Right ventricle myocardium superior (tissue), 1 donor: ENCODE measurements around the gene LRRN4CL. TPM values are rescaled to one million over a fixed set of nuclear protein-coding genes. Genes with fewer than 3 reads are reported as not detected.
"Not testable (repeated sequence)": the region's sequence is repeated elsewhere in the genome, so short reads cannot be mapped to it uniquely, and the experiment has no call there.

Experiments used
- ATAC-seq: fragments of 200-7000 bp; cut with Tn5 transposase; one replicate; pipeline ENCODE4 v1.9.1; 2020; ENCODE audit warnings: mild to moderate bottlenecking; ENCODE audit not compliant: poor library complexity
- DNase-seq: peaks from one replicate; pipeline ENCODE4 v3.0.0-alpha.2; 2020
- intact Hi-C: fragments of 100-400 bp; cut with DNase I; formaldehyde crosslinking; loops from one replicate; pipeline ENCODE4 v1.11.2; 2022
- total RNA-seq: library from RNA; stranded (reverse); fragmentation: NEBNext Ultra II Directional; extraction: Animal tissue kit (Norgen Biotek cat#: 25700); gene quantifications from one replicate; pipeline ENCODE4 v1.2.1, GENCODE V29; 2021
- donor health status: DM: no; HTN: yes; CAD: no; lungs with severe emphysema.

LRRN4CL gene
- total RNA-seq, 1 donor from 2014 or later: 3.8 TPM

DNA sequence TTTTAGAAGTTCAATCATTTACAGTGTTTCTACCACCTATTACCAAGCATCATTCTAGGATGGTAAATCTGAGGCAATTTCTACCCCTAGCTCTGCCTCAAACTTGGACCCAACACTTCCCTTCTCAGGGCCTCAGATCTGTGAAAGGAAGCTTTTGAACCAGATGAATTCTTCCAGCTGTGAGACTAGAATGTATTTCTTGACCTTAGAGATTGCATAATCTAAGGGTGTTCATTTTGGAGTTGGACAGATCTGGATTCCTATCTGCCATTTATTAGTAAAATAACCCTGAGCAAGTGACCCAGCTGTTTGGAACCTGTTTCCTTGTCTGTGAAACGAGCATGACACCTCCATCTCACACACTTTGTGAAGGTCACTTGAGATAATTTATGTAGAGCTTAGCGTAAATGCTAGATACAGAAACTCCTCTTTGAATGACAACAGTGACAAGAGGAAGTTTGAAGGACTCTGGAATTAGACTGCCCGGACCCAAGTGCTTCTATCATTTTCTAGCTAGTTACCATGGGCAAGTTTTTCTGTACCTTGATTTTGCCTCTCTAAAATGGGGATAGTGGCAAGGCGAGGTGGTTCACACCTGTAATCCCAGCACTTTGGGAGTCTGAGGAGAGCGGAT is 32.4 kb downstream of the LRRN4CL start:
- ATAC-seq (no peak), DNase-seq (no peak)
- intact Hi-C loops: no loop called here

DNA sequence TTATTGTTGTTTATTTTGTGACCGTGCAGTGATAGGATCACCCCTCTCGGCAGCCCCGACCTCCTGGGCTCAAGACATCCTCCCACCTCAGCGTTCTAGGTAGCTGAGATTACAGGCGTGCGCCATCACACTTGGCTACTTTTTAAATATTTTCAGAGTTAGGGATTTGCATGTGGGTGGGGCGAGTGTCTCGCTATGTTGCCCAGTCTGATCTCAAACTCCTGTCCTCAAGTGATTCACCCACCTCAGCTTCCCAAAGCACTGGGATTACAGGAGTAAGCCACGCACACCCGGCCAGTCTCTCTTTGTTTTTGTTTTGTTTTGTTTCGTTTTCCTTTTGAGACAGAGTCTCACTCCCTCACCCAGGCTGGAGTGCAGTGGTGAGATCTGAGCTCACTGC is 35.0 kb downstream of the LRRN4CL start:
- no peak for DNase-seq
- intact Hi-C loops: no loop called here
- ATAC-seq: no peak

GRCh38 chr11:62652161-62653006 is 36.9 kb downstream of the LRRN4CL start:
- DNase-seq: no peak
- intact Hi-C loops: no loop called here
- no peak for ATAC-seq

DNA sequence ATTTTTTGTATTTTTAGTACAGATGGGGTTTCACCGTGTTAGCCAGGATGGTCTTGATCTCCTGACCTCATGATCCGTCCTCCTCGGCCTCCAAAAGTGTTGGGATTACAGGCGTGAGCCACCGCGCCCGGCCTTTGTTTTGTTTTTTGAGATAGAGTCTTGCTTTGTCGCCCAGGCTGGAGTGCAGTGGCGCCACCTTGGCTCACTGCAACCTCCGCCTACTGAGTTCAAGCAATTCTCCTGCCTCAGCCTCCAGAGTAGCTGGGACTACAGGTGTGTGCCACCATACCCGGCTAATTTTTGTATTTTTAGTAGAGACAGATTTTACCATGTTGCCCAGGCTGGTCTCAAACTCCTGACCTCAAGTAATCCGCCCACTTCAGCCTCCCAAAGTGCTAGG is 39.0 kb downstream of the LRRN4CL start:
- intact Hi-C loops, ATAC-seq, DNase-seq: not testable (repeated sequence)

DNA sequence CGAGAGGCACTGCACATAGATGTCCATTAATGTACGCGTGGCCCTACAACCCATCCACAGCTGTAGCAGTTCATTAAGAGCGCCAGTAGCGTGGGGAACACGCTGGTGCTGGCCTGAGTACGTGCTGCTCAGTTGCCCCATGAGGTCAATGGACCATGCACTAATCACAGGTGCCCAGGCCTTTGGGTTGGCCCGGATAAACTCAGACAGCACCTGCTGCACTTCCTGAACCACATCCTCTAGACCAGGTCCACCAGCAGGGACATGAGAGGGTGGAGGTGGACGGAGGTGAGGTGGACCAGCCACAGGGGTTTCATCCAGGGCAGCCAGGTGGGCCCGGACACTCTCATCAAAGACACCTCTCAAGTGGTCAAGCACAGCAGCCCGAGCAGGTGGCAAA is 39.8 kb downstream of the LRRN4CL start:
- DNase-seq (no peak), ATAC-seq (no peak)
- intact Hi-C loops: no loop called here

DNA sequence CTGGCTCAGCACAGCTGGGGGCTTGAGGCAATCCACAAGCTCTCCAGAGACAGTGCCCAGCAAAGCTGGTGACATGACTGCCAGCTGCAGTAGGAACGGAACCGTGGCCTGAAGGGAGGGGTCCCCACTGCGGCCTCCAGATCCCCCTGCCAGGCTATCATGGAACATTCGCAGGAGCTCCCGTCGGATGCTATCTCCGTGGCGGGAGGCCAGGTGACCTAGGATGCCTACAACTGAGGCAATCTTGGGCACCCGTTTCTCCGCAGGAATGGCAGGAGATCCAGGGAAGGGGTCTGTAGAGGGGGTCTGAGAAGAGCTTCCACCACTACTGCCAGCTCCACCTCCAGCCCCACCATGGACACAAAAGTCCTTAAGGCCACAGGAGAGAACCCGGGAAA is 40.4 kb downstream of the LRRN4CL start:
- intact Hi-C loops: no loop called here

GRCh38 chr11:62648185-62648966 is 41.0 kb downstream of the LRRN4CL start:
- no peak for ATAC-seq
- DNase-seq: no peak
- intact Hi-C loops: no loop called here

More for the DNA sequence above, 40.4 kb downstream of the LRRN4CL start:
- ATAC-seq (no peak), DNase-seq (no peak)

GRCh38 chr11:62647609-62648005 is 41.7 kb downstream of the LRRN4CL start:
- DNase-seq: no peak
- intact Hi-C loops: no loop called here
- no peak for ATAC-seq

GRCh38 chr11:62646825-62647608 is 42.3 kb downstream of the LRRN4CL start:
- ATAC-seq (peak; percentile 3), DNase-seq (no peak)
- intact Hi-C loops: no loop called here

DNA sequence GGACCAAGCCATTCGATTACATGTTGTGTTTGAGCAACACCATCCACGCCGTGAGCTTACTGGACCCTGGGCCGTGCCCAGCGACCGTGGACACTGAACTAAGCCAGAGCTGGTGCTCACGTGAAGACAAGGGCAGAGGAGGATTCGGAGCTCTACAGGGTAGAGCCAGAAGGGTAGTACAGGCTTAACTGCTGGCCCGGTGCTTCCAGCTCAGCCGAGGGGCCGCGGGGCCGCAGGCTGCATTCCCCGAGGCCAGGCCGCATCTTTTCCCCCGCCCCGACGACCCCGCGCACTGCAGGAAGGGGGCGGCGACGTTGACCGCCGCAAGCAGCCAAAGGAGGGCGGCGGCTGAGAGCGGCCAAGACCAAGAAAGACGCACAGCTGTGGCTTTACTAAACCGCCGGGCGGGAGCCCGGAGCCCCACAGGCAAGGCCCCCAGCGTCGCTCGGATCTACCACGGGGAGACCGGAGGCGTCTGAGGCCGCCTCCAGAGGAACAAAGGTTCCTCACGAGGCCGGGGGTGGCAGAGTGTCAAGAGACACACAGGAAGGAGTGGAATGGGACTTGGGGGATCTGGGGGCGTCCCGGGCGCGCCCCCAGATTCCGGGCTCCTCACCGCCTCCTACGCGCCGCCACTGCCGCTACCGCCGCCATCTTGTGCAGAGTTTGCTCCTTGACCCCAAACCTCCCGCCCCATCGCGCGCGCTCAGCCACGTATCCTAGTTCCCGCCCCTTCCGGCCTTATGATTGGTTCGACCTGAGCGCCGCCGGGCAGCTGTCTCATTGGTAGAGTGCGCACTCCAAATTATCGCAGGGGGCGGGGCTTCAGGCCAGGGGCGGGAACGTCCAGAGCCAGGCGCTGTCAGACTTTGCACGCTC is 43.1 kb downstream of the LRRN4CL start, which contains the start of gene GANAB:
Gene GANAB, minus strand, starts transcription at position 668 of the 879 bp plus-strand sequence. Its CDS starts 14 bp downstream, at position 654.
- intact Hi-C loops: no loop called here
- peak; percentile 98 for ATAC-seq
- DNase-seq: peak; percentile 100

GRCh38 chr11:62645671-62645945 is 43.7 kb downstream of the LRRN4CL start:
- intact Hi-C loops: no loop called here
- DNase-seq (no peak), ATAC-seq (no peak)

- intact Hi-C loops: no loop called here
- ATAC-seq: no peak
- no peak for DNase-seq
Observed at GRCh38 chr11:62644220-62644619, 45.1 kb downstream of the LRRN4CL start.

Other genes starting within 250 kb of the LRRN4CL start
- 318 TPM for gene AHNAK, start 142.7 kb downstream of the LRRN4CL start, total RNA-seq
- gene EEF1G, start 115.6 kb downstream of the LRRN4CL start, total RNA-seq: 794 TPM
- gene TUT1, start 98.0 kb downstream of the LRRN4CL start, total RNA-seq: 14.7 TPM
- gene MTA2, start 87.7 kb downstream of the LRRN4CL start, total RNA-seq: 28.2 TPM
- gene EML3, start 76.8 kb downstream of the LRRN4CL start, total RNA-seq: 13.1 TPM
- 1.5 TPM for gene ROM1, start 76.3 kb downstream of the LRRN4CL start, total RNA-seq
- 11.6 TPM for gene B3GAT3, start 67.5 kb downstream of the LRRN4CL start, total RNA-seq
- 91.4 TPM for gene GANAB, start 42.9 kb downstream of the LRRN4CL start, total RNA-seq
- gene INTS5, start 36.2 kb downstream of the LRRN4CL start, total RNA-seq: 9.6 TPM
- 30.4 TPM for gene C11orf98, start 24.3 kb downstream of the LRRN4CL start, total RNA-seq
- 3.7 TPM for gene CSKMT, start 24.2 kb downstream of the LRRN4CL start, total RNA-seq
- 7.8 TPM for gene UQCC3, start 17.9 kb downstream of the LRRN4CL start, total RNA-seq
- gene LBHD1, start 17.3 kb downstream of the LRRN4CL start, total RNA-seq: 3.2 TPM
- gene UBXN1, start 10.5 kb downstream of the LRRN4CL start, total RNA-seq: 82.2 TPM
- 21.7 TPM for gene BSCL2, start 17.9 kb upstream of the LRRN4CL start, total RNA-seq
- gene GNG3, start 18.1 kb upstream of the LRRN4CL start, total RNA-seq: not detected
- 30.4 TPM for gene HNRNPUL2, start 37.9 kb upstream of the LRRN4CL start, total RNA-seq
- gene TTC9C, start 39.0 kb upstream of the LRRN4CL start, total RNA-seq: 14.0 TPM
- gene ZBTB3, start 64.6 kb upstream of the LRRN4CL start, total RNA-seq: 9.7 TPM
- gene POLR2G, start 72.0 kb upstream of the LRRN4CL start, total RNA-seq: 36.8 TPM
- gene TAF6L, start 81.9 kb upstream of the LRRN4CL start, total RNA-seq: 9.2 TPM
- 17.1 TPM for gene TMEM179B, start 97.9 kb upstream of the LRRN4CL start, total RNA-seq
- 17.4 TPM for gene TMEM223, start 102.5 kb upstream of the LRRN4CL start, total RNA-seq
- gene NXF1, start 115.9 kb upstream of the LRRN4CL start, total RNA-seq: 40.1 TPM
- 15.7 TPM for gene STX5, start 142.5 kb upstream of the LRRN4CL start, total RNA-seq
- gene TEX54, start 143.3 kb upstream of the LRRN4CL start, total RNA-seq: not detected
- gene WDR74, start 150.1 kb upstream of the LRRN4CL start, total RNA-seq: 27.0 TPM
- 32.9 TPM for gene SLC3A2, start 191.4 kb upstream of the LRRN4CL start, total RNA-seq
- not detected for gene CHRM1, start 231.8 kb upstream of the LRRN4CL start, total RNA-seq